K562 (cell line): ENCODE data around the gene HEATR1. TPM values are rescaled to one million over a fixed set of nuclear protein-coding genes. Genes with fewer than 3 reads are reported as not detected.
A peak's percentile ranks its signal among the peaks of the same experiment; 100 is the strongest.

ENCODE experiments used
- EP300 ChIP-seq: IDR thresholded peaks from 2 replicates; pipeline ENCODE4 v1.6.1; 2012; ENCODE audit warnings: low read length, improper control_type of control experiment
- FOXA1 ChIP-seq: fragments of 450-650 bp; IDR thresholded peaks from 2 replicates; pipeline ENCODE4 v1.6.1; 2016; ENCODE audit warnings: mild to moderate bottlenecking, borderline replicate concordance
- HDAC8 ChIP-seq: fragments of 450-650 bp; IDR thresholded peaks from 2 replicates; pipeline ENCODE4 v1.6.1; 2016; ENCODE audit warnings: mild to moderate bottlenecking, missing genetic modification characterization, moderate library complexity, missing compliant biosample characterization
- KAT7 ChIP-seq: sonication (generic); formaldehyde crosslinking; IDR thresholded peaks from 2 replicates; pipeline ENCODE4 v1.8.0; 2022; ENCODE audit warnings: missing genetic modification reagents, mild to moderate bottlenecking, borderline replicate concordance
- KAT8 ChIP-seq: fragments of 450-650 bp; IDR thresholded peaks from 2 replicates; pipeline ENCODE4 v1.6.1; 2016; ENCODE audit warnings: low read depth, mild to moderate bottlenecking
- NUFIP1 ChIP-seq: fragments of 450-650 bp; IDR thresholded peaks from 2 replicates; pipeline ENCODE4 v1.6.1; 2018; ENCODE audit not compliant: partially characterized antibody
- SAP30 ChIP-seq: fragments of 200-600 bp; sonication (generic); IDR thresholded peaks from 2 replicates; pipeline ENCODE4 v1.6.1; 2012; ENCODE audit warnings: borderline replicate concordance, low read depth, mild to moderate bottlenecking, moderate library complexity, low read length, control low read depth, inconsistent platforms; ENCODE audit not compliant: insufficient read depth, poor library complexity, severe bottlenecking
- SIRT6 ChIP-seq: IDR thresholded peaks from one replicate; pipeline ENCODE4 v1.6.1; 2012; ENCODE audit warnings: low read depth, mild to moderate bottlenecking, control low read depth, inconsistent platforms, low read length, moderate library complexity
- STAT5B ChIP-seq: fragments of 250-450 bp; sonication (Bioruptor Pico); IDR thresholded peaks from 2 replicates; pipeline ENCODE4 v1.8.0; 2021; ENCODE audit warnings: mild to moderate bottlenecking, inconsistent platforms
- ZNF354B ChIP-seq: fragments of 250-450 bp; sonication (Bioruptor Pico); IDR thresholded peaks from 2 replicates; pipeline ENCODE4 v1.4.0; 2020
- ZNF77 ChIP-seq: fragments of 250-450 bp; sonication (Bioruptor Pico); IDR thresholded peaks from 2 replicates; pipeline ENCODE4 v1.5.0; 2020
- polyA plus RNA-seq, 8 experiments: library from polyadenylated mRNA; depleted of rRNA in 4 of 8; stranded (reverse) in 5 of 8; unstranded in 3 of 8; fragments of >200 nt; fragmentation: Nextera tagmentation in 2 of 8; fragmentation: Illumina TruSeq in 1 of 8; extraction: Ambion mirVana in 2 of 8; extraction: Trizol in 1 of 8; gene quantifications; 2 replicates each; pipeline versions ENCODE4 v1.2.1 to v1.2.3, GENCODE V29; 2011 to 2014; ENCODE audit warnings: inconsistent platforms in 1 of 8, missing spikeins in 1 of 8
- total RNA-seq, 7 experiments: library from RNA; depleted of rRNA in 6 of 7; stranded (reverse); fragments of >200 nt in 6 of 7; fragmentation: Illumina TruSeq in 2 of 7; extraction: Trizol in 2 of 7; gene quantifications; 2 replicates each; pipeline versions ENCODE4 v1.2.1 to v1.2.3, GENCODE V29; 2011 to 2021; ENCODE audit warnings: low replicate concordance in 1 of 7
- TF ChIP-seq, protein P1 (sequence below): fragments of 450-650 bp; IDR thresholded peaks from 2 replicates; pipeline ENCODE4 v1.6.1; 2016

The HEATR1 gene
- total and polyA plus RNA-seq, 9 of the 15 experiments (the other 6 are each of a cell fraction or from before 2014, with no cell fraction given), result 28.3 to 108 (median 50.9) TPM

DNA sequence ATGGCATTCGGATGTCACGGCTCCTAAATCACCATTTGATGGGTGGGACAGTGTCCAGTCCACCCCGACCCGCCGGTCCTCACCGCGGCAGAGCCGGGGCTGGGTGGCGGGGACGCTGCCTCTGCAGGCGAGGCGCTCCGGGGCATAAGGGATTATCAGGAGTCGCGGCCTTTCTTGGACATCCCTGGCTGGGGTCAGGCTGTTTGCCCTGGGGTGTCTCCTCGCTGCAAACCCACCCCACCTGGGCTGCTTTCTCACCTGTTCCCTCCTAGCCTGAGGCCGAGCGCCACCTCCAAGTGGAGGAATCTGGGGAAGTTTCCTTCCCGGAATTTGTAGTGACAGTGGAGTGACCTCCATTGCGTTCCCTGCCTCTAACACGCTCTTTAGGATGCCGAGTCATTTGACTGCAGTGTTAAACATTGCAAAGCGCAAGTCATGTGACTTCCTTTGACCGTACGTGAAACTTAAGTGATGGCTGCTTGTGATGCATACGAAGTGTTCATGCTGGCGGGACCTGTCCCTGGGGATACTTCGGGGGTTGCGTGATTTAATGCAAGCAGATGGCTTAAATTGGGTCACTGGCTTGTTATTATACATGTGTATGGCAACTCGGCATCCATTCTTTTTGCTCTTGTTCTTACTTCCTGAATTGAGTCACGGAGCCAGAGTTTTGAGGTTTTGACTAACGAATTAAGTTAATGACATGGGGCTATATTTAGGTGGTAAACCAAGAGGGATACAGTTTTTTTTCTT is 80.0 kb downstream of the HEATR1 start (continued):
- peak; percentile 80 for TF ChIP-seq SAP30
- no peak for TF ChIP-seq ZNF354B (CRISPR knock-in tag)
- no peak for TF ChIP-seq KAT8
- TF ChIP-seq HDAC8 (tag), result no peak
- TF ChIP-seq, protein P1, sequence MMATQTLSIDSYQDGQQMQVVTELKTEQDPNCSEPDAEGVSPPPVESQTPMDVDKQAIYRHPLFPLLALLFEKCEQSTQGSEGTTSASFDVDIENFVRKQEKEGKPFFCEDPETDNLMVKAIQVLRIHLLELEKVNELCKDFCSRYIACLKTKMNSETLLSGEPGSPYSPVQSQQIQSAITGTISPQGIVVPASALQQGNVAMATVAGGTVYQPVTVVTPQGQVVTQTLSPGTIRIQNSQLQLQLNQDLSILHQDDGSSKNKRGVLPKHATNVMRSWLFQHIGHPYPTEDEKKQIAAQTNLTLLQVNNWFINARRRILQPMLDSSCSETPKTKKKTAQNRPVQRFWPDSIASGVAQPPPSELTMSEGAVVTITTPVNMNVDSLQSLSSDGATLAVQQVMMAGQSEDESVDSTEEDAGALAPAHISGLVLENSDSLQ, result peak; percentile 44; the same call in 1 of the 2 replicates
- no peak for TF ChIP-seq NUFIP1
- no peak for TF ChIP-seq STAT5B (CRISPR knock-in tag)
- TF ChIP-seq KAT7 (CRISPR knock-in tag), result no peak
- no peak for TF ChIP-seq ZNF77 (CRISPR knock-in tag)
- TF ChIP-seq EP300, result 0 out of 2 replicates have a peak, but pooled peaks have one; percentile 22
- no peak for TF ChIP-seq SIRT6
- no peak for TF ChIP-seq FOXA1
